ENCODE measurements around the gene UPP2.

DNA sequence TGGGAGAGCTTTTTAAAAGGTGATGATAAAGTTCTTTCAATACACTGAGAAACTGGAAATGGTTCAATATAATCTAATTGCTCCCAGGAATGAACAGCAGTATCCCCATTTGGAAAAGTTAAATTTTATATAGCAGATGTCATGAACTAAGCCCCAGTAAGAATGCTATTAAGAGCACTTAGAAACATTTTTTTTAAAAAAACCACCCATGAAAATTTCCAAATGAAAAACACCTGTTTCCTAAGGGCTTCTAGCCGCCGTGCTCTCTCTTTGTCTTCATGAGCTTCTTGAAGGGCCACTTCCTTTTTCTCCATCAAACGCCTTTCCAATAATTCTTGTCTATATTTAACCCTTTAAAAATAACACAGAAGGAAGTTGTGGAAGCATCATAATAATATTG, 77.0 kb downstream of the UPP2 start:
- TF ChIP-seq, protein P1, sequence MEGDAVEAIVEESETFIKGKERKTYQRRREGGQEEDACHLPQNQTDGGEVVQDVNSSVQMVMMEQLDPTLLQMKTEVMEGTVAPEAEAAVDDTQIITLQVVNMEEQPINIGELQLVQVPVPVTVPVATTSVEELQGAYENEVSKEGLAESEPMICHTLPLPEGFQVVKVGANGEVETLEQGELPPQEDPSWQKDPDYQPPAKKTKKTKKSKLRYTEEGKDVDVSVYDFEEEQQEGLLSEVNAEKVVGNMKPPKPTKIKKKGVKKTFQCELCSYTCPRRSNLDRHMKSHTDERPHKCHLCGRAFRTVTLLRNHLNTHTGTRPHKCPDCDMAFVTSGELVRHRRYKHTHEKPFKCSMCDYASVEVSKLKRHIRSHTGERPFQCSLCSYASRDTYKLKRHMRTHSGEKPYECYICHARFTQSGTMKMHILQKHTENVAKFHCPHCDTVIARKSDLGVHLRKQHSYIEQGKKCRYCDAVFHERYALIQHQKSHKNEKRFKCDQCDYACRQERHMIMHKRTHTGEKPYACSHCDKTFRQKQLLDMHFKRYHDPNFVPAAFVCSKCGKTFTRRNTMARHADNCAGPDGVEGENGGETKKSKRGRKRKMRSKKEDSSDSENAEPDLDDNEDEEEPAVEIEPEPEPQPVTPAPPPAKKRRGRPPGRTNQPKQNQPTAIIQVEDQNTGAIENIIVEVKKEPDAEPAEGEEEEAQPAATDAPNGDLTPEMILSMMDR (IDR thresholded peaks at IDR 0.05; ENCODE audit: poor library complexity): no peak
- TF ChIP-seq EZH2phosphoT487 (IDR thresholded peaks at IDR 0.05; ENCODE audit: low read depth, severe bottlenecking, unreplicated experiment) (no peak), EZH2 (IDR thresholded peaks at IDR 0.05; ENCODE audit: borderline replicate concordance) (no peak)

Data from hepatocyte (in vitro differentiated cells).